Osteoblast (primary cell): ENCODE data around the gene FBN3. TPM values are rescaled to one million over a fixed set of nuclear protein-coding genes. Genes with fewer than 3 reads are reported as not detected.
"Not testable (repeated sequence)": the region's sequence is repeated elsewhere in the genome, so short reads cannot be mapped to it uniquely, and the experiment has no call there.

Experiments used
- DNase-seq: peaks from one replicate; pipeline ENCODE4 v3.0.0; 2011; ENCODE audit warnings: low spot score, mixed read lengths; ENCODE audit not compliant: insufficient read length; ENCODE audit errors: missing footprints
- H2AFZ ChIP-seq: 2 replicates; pipeline ENCODE4 v1.6.0; 2011; ENCODE audit warnings: mild to moderate bottlenecking, low read length
- H3K27ac ChIP-seq: 2 replicates; pipeline ENCODE4 v1.5.1; 2011; ENCODE audit warnings: mild to moderate bottlenecking, low read depth, low read length, moderate library complexity
- H3K27me3 ChIP-seq: 2 replicates; pipeline ENCODE4 v1.6.0; 2012; ENCODE audit warnings: mild to moderate bottlenecking, control low read depth, inconsistent platforms, low read length, moderate library complexity; ENCODE audit not compliant: insufficient read depth
- H3K36me3 ChIP-seq: 2 replicates; pipeline ENCODE4 v1.5.1; 2011; ENCODE audit warnings: mild to moderate bottlenecking, low read length, control low read depth, moderate library complexity; ENCODE audit not compliant: insufficient read depth
- H3K4me1 ChIP-seq: 2 replicates; pipeline ENCODE4 v1.5.1; 2011; ENCODE audit warnings: mild to moderate bottlenecking, low read length, control low read depth, moderate library complexity; ENCODE audit not compliant: insufficient read depth
- H3K4me2 ChIP-seq: 2 replicates; pipeline ENCODE4 v1.6.0; 2011; ENCODE audit warnings: mild to moderate bottlenecking, low read length; ENCODE audit not compliant: insufficient read depth
- H3K4me3 ChIP-seq: fragments of 200-600 bp; sonication (generic); 3 replicates; pipeline ENCODE4 v1.5.1; 2012; ENCODE audit warnings: mild to moderate bottlenecking, low read length, inconsistent platforms; ENCODE audit not compliant: insufficient read depth
- H3K79me2 ChIP-seq: 2 replicates; pipeline ENCODE4 v1.6.0; 2012; ENCODE audit warnings: mild to moderate bottlenecking, low read length, control low read depth, inconsistent platforms; ENCODE audit not compliant: insufficient read depth
- H3K9me3 ChIP-seq: 2 replicates; pipeline ENCODE4 v1.5.1; 2011; ENCODE audit warnings: low read depth, low read length, control low read depth
- H4K20me1 ChIP-seq: 2 replicates; pipeline ENCODE4 v1.6.0; 2012; ENCODE audit warnings: mild to moderate bottlenecking, low read length, control low read depth; ENCODE audit not compliant: insufficient read depth
- CTCF ChIP-seq: IDR thresholded peaks from 2 replicates; pipeline ENCODE4 v1.5.1; 2011; ENCODE audit warnings: mild to moderate bottlenecking, low read depth, low read length, moderate library complexity; ENCODE audit errors: extremely low read depth
- total RNA-seq: library from RNA; depleted of rRNA; stranded (reverse); fragments of >200 nt; gene quantifications from 2 replicates; pipeline ENCODE4 v1.2.3, GENCODE V29; 2012

FBN3 gene
- total RNA-seq, 1 donor, result not detected

DNA sequence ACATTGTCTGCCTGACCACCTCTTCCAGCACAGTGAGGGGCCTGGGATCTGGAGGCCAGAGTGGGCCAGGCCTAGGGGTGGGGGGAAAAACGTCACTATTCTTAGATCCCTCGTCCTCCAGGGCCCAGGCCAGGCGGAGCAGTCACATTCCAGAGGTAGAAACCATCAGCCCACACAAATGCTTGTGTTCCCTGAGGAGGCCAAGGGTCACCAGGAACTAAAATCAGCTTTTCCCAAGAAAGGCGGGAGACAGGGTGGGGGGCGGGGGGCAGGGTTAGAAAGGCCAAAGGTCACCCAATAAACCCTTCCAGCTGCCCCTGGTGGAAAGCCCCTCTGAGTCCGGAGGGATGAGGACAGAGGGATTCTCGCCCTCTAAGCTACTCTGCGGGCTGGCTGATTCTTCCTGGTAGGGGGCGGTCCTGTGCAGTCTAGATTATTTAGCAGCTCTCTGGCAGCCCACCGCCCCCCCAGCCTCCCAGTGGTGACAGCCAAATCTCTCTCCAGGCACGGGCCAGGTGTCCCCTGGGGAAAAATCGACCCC lies 120.4 kb downstream of the FBN3 start:
- Histone ChIP-seq H3K4me3 (no peak overlapping the region), H3K27me3 (no peaks in the 10 kb centered on the region), H4K20me1 (no peaks in the 10 kb centered on the region), H3K27ac (no peak overlapping the region), H2AFZ (peak overlapping the region; percentile 76), H3K4me1 (peaks cover 6% of the 10 kb centered on the region), H3K4me2 (no peak overlapping the region), H3K9me3 (no peaks in the 10 kb centered on the region), H3K36me3 (no peaks in the 10 kb centered on the region), H3K79me2 (no peaks in the 10 kb centered on the region)
- no peak for TF ChIP-seq CTCF
- DNase-seq, result peak; percentile 85

- peaks cover 6% of the 10 kb centered on the region for H3K4me1 ChIP-seq
- H3K9me3 ChIP-seq, result no peaks in the 10 kb centered on the region
- no peak overlapping the region for H3K27ac ChIP-seq
- TF ChIP-seq CTCF, result no peak
- no peaks in the 10 kb centered on the region for H3K27me3 ChIP-seq
- no peak overlapping the region for H2AFZ ChIP-seq
- no peak overlapping the region for H3K4me3 ChIP-seq
- no peaks in the 10 kb centered on the region for H3K79me2 ChIP-seq
- DNase-seq, result peak; percentile 41
- H3K4me2 ChIP-seq, result no peak overlapping the region
- no peaks in the 10 kb centered on the region for H3K36me3 ChIP-seq
- no peaks in the 10 kb centered on the region for H4K20me1 ChIP-seq
These were observed 124.1 kb downstream of the FBN3 start for GRCh38 chr19:8025316-8025715.

DNA sequence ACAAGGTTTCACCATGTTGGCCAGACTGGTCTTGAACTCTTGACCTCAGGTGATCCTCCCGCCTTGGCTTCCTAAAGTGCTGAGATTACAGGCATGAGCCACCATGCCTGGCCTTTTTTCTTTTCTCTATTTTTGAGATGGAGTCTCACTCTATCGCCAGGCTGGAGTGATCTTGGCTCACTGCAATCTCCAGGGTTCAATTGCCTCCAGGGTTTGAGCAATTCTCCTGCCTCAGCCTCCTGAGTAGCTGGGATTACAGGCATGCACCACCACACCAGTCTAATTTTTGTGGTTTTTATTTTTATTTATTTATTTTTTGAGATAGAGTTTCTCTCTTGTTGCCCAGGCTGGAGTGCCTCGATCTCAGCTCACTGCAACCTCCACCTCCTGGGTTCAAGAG lies 125.1 kb downstream of the FBN3 start:
- not testable (repeated sequence) for H2AFZ ChIP-seq, H3K36me3 ChIP-seq, H3K27me3 ChIP-seq, H3K4me3 ChIP-seq, DNase-seq, H3K9me3 ChIP-seq, H3K4me1 ChIP-seq, H3K79me2 ChIP-seq, H3K4me2 ChIP-seq, H4K20me1 ChIP-seq, H3K27ac ChIP-seq

GRCh38 chr19:8023371-8023770 lies 126.0 kb downstream of the FBN3 start:
- Histone ChIP-seq H3K36me3 (no peaks in the 10 kb centered on the region), H3K27me3 (no peaks in the 10 kb centered on the region), H3K9me3 (no peaks in the 10 kb centered on the region), H3K4me2 (no peak overlapping the region), H3K79me2 (no peaks in the 10 kb centered on the region), H2AFZ (no peak overlapping the region), H3K27ac (no peak overlapping the region), H4K20me1 (no peaks in the 10 kb centered on the region), H3K4me1 (no peaks in the 10 kb centered on the region), H3K4me3 (no peak overlapping the region)
- DNase-seq, result peak; percentile 2
- no peak for TF ChIP-seq CTCF

GRCh38 chr19:8022275-8022674 lies 127.1 kb downstream of the FBN3 start:
- Histone ChIP-seq H3K79me2 (no peaks in the 10 kb centered on the region), H3K27me3 (no peaks in the 10 kb centered on the region), H3K9me3 (no peaks in the 10 kb centered on the region), H3K4me1 (no peaks in the 10 kb centered on the region), H3K27ac (no peak overlapping the region), H3K4me2 (no peak overlapping the region), H4K20me1 (no peaks in the 10 kb centered on the region), H2AFZ (no peak overlapping the region), H3K36me3 (no peaks in the 10 kb centered on the region), H3K4me3 (no peak overlapping the region)
- TF ChIP-seq CTCF, result no peak
- no peak for DNase-seq
